Fibroblast of pulmonary artery (primary cell): ENCODE data around the gene ZG16B.

ENCODE experiments used
- DNase-seq: peaks from one replicate; pipeline ENCODE4 v3.0.0-alpha.2; 2010; ENCODE audit warnings: low read depth
- H3K4me3 ChIP-seq: replicated peaks from 2 replicates; pipeline ENCODE4 v1.5.1; 2011; ENCODE audit warnings: low read depth, mild to moderate bottlenecking, control low read depth, low read length, moderate library complexity
- TF ChIP-seq, protein P1 (sequence below): IDR thresholded peaks from 2 replicates; pipeline ENCODE4 v1.5.1; 2011; ENCODE audit warnings: mild to moderate bottlenecking, control low read depth, low read length, inconsistent platforms; ENCODE audit errors: missing control alignments

The ZG16B gene

GRCh38 chr16:2795395-2796143, 34.5 kb upstream of the ZG16B start:
- H3K4me3 ChIP-seq, result no peak overlapping the region
- no peak for DNase-seq
- TF ChIP-seq, protein P1, sequence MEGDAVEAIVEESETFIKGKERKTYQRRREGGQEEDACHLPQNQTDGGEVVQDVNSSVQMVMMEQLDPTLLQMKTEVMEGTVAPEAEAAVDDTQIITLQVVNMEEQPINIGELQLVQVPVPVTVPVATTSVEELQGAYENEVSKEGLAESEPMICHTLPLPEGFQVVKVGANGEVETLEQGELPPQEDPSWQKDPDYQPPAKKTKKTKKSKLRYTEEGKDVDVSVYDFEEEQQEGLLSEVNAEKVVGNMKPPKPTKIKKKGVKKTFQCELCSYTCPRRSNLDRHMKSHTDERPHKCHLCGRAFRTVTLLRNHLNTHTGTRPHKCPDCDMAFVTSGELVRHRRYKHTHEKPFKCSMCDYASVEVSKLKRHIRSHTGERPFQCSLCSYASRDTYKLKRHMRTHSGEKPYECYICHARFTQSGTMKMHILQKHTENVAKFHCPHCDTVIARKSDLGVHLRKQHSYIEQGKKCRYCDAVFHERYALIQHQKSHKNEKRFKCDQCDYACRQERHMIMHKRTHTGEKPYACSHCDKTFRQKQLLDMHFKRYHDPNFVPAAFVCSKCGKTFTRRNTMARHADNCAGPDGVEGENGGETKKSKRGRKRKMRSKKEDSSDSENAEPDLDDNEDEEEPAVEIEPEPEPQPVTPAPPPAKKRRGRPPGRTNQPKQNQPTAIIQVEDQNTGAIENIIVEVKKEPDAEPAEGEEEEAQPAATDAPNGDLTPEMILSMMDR, result no peak

- H3K4me3 ChIP-seq, result no peak overlapping the region
- DNase-seq, result no peak
- TF ChIP-seq, protein P1, result no peak
These were observed 31.3 kb upstream of the ZG16B start for GRCh38 chr16:2798723-2799204.

DNA sequence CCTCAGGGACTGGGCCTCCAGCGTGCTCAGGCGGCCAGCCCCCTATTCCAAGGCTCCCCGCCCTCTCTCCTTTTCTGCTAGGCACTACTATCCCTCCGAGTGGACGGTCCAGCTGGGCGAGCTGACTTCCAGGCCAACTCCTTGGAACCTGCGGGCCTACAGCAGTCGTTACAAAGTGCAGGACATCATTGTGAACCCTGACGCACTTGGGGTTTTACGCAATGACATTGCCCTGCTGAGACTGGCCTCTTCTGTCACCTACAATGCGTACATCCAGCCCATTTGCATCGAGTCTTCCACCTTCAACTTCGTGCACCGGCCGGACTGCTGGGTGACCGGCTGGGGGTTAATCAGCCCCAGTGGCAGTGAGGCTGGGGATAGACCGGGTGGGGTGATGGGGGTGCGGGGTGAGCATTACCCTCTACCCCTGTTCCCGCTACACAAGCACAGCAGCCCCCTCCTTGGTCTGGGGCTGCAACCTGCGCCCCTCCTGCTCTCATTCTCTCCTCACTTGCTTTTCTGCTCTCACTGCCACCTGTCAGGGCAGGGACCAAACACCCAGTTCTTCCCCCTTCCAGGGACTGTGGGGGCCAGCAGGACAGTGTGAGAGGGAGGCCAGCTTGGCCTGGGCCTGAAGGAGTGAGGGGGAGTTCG, 30.8 kb upstream of the ZG16B start:
- TF ChIP-seq, protein P1, result no peak
- no peak overlapping the region for H3K4me3 ChIP-seq
- DNase-seq, result no peak

DNA sequence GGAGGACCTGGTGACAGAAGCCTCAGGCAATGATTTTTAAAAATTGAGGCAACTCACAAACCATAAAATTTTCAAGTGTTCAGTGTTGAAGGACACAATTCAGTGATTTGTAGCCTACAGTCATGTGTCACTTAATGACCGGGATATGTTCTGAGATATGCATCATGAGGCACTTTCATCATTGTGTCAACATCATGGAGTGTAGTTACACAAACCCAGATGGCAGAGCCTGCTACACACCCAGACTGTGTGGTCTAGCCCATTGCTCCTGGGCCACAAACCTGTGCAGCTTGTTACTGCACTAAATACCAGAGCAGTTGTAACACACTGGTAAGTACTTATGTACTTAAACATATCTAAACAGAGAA, 30.3 kb upstream of the ZG16B start:
- no peak for DNase-seq
- TF ChIP-seq, protein P1, result no peak
- no peak overlapping the region for H3K4me3 ChIP-seq

GRCh38 chr16:2803545-2804195, 26.4 kb upstream of the ZG16B start:
- H3K4me3 ChIP-seq, result no peak overlapping the region
- DNase-seq, result no peak
- TF ChIP-seq, protein P1, result no peak

DNA sequence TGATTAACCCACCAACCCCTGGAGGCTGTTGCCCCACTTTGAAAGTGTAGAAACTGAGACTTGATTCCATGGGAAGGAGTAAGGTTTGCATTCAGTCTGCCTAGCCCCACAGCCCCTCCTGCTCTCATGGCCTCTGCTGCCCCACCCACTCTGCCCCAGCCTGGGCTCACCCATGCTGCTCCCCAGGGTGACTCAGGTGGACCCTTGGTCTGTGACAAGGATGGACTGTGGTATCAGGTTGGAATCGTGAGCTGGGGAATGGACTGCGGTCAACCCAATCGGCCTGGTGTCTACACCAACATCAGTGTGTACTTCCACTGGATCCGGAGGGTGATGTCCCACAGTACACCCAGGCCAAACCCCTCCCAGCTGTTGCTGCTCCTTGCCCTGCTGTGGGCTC, 25.4 kb upstream of the ZG16B start:
- DNase-seq, result no peak
- H3K4me3 ChIP-seq, result no peak overlapping the region
- TF ChIP-seq, protein P1, result no peak
